ENCODE data around the gene NT5C1B. TPM values are rescaled to one million over a fixed set of nuclear protein-coding genes. Genes with fewer than 3 reads are reported as not detected.
"Not testable (repeated sequence)": the region's sequence is repeated elsewhere in the genome, so short reads cannot be mapped to it uniquely, and the experiment has no call there.

NT5C1B gene
- polyA plus RNA-seq (ENCODE audit: low read depth in 6 of 6), result under 1 TPM in 4 of 6 donors, not detected in 2; 0.25 to 0.64 (median 0.39) TPM

GRCh38 chr2:18589354-18589753, at the start of gene NT5C1B:
Gene NT5C1B (minus strand): TSS chr2:18589569. CDS start chr2:18589468, 101 bp downstream.
- peaks cover 0 to 5% (median 0%) of the 10 kb centered on the region in 3 donors for H3K27me3 Mint-ChIP-seq
- peaks cover 0 to 13% (median 2%) of the 10 kb centered on the region in 7 donors for H3K9me3 Mint-ChIP-seq
- peaks cover 11 to 25% of the 10 kb centered on the region in 2 donors for H3K36me3 Mint-ChIP-seq
- DNase-seq (no peak), ATAC-seq (ENCODE audit: low read depth in 2 of 2) (no peak)
- H3K4me3 Mint-ChIP-seq, result no peak within 1 kb of the TSS
- no peak within 1 kb of the TSS for H3K27ac Mint-ChIP-seq
- no peaks in the 10 kb centered on the region for H3K4me1 Mint-ChIP-seq

GRCh38 chr2:18637196-18637595, 47.8 kb upstream of the NT5C1B start:
- Mint-ChIP-seq H3K4me3 (no peak overlapping the region), H3K27me3 (no peaks in the 10 kb centered on the region), H3K9me3 (peaks cover 17 to 61% (median 53%) of the 10 kb centered on the region in 7 donors), H3K4me1 (no peaks in the 10 kb centered on the region), H3K36me3 (peaks cover 26 to 36% of the 10 kb centered on the region in 2 donors), H3K27ac (no peak overlapping the region)
- no peak for DNase-seq
- ATAC-seq (ENCODE audit: low read depth in 2 of 2), result no peak

GRCh38 chr2:18632699-18633098, 43.3 kb upstream of the NT5C1B start:
- peaks cover 19 to 40% of the 10 kb centered on the region in 2 donors for H3K36me3 Mint-ChIP-seq
- not testable (repeated sequence) for H3K4me3 Mint-ChIP-seq; H3K27me3 Mint-ChIP-seq; ATAC-seq (ENCODE audit: low read depth in 2 of 2); H3K4me1 Mint-ChIP-seq; H3K27ac Mint-ChIP-seq; DNase-seq
- peaks cover 25 to 67% (median 50%) of the 10 kb centered on the region in 7 donors for H3K9me3 Mint-ChIP-seq

- Mint-ChIP-seq H3K27me3 (no peaks in the 10 kb centered on the region), H3K4me3 (no peak overlapping the region), H3K4me1 (peaks cover 0 to 3% (median 0%) of the 10 kb centered on the region in 3 donors), H3K9me3 (peaks cover 16 to 49% (median 33%) of the 10 kb centered on the region in 7 donors), H3K27ac (no peak overlapping the region), H3K36me3 (peaks cover 8 to 24% of the 10 kb centered on the region in 2 donors)
- DNase-seq, result no peak
- ATAC-seq (ENCODE audit: low read depth in 2 of 2), result no peak
Observed at GRCh38 chr2:18630941-18631340, 41.6 kb upstream of the NT5C1B start.

- H3K36me3 Mint-ChIP-seq, result peaks cover 8 to 22% of the 10 kb centered on the region in 2 donors
- H3K4me1 Mint-ChIP-seq, result peaks cover 0 to 3% (median 0%) of the 10 kb centered on the region in 3 donors
Observed at GRCh38 chr2:18630541-18630940, 41.2 kb upstream of the NT5C1B start.

GRCh38 chr2:18630101-18630500, 40.7 kb upstream of the NT5C1B start:
- Mint-ChIP-seq H3K4me3 (no peak overlapping the region), H3K27ac (no peak overlapping the region), H3K36me3 (peaks cover 8 to 22% of the 10 kb centered on the region in 2 donors), H3K4me1 (peaks cover 0 to 3% (median 0%) of the 10 kb centered on the region in 3 donors), H3K27me3 (no peaks in the 10 kb centered on the region), H3K9me3 (peaks cover 13 to 41% (median 26%) of the 10 kb centered on the region in 7 donors)
- ATAC-seq (ENCODE audit: low read depth in 2 of 2), result no peak
- no peak for DNase-seq

More at GRCh38 chr2:18630541-18630940, 41.2 kb upstream of the NT5C1B start:
- peak overlapping the region in 1 of 6 donors; percentile 33 for H3K27ac Mint-ChIP-seq
- H3K4me3 Mint-ChIP-seq, result no peak overlapping the region
- peaks cover 16 to 45% (median 30%) of the 10 kb centered on the region in 7 donors for H3K9me3 Mint-ChIP-seq
- DNase-seq (no peak), ATAC-seq (ENCODE audit: low read depth in 2 of 2) (no peak)
- H3K27me3 Mint-ChIP-seq, result no peaks in the 10 kb centered on the region

- peaks cover 3 to 16% of the 10 kb centered on the region in 2 donors for H3K36me3 Mint-ChIP-seq
- DNase-seq, result no peak
- H3K4me1 Mint-ChIP-seq, result peaks cover 0 to 3% (median 0%) of the 10 kb centered on the region in 3 donors
- peaks cover 0 to 5% (median 0%) of the 10 kb centered on the region in 3 donors for H3K27me3 Mint-ChIP-seq
- peaks cover 5 to 14% (median 6%) of the 10 kb centered on the region in 7 donors for H3K9me3 Mint-ChIP-seq
- no peak for ATAC-seq (ENCODE audit: low read depth in 2 of 2)
- no peak overlapping the region for H3K27ac Mint-ChIP-seq
- no peak overlapping the region for H3K4me3 Mint-ChIP-seq
Observed at GRCh38 chr2:18626958-18627650, 37.7 kb upstream of the NT5C1B start.

- Mint-ChIP-seq H3K4me1 (peaks cover 0 to 3% (median 0%) of the 10 kb centered on the region in 3 donors), H3K4me3 (no peak overlapping the region), H3K9me3 (peaks cover 0 to 6% (median 3%) of the 10 kb centered on the region in 7 donors), H3K36me3 (peaks cover 0 to 8% of the 10 kb centered on the region in 2 donors), H3K27me3 (peaks cover 0 to 6% (median 0%) of the 10 kb centered on the region in 3 donors), H3K27ac (no peak overlapping the region)
- DNase-seq (no peak), ATAC-seq (ENCODE audit: low read depth in 2 of 2) (no peak)
Observed at GRCh38 chr2:18626256-18626668, 36.9 kb upstream of the NT5C1B start.

GRCh38 chr2:18625563-18625962, 36.2 kb upstream of the NT5C1B start:
- H3K27ac Mint-ChIP-seq, result no peak overlapping the region
- ATAC-seq (ENCODE audit: low read depth in 2 of 2) (no peak), DNase-seq (no peak)
- peaks cover 0 to 2% (median 0%) of the 10 kb centered on the region in 7 donors for H3K9me3 Mint-ChIP-seq
- H3K4me3 Mint-ChIP-seq, result no peak overlapping the region
- peaks cover 0 to 3% of the 10 kb centered on the region in 2 donors for H3K36me3 Mint-ChIP-seq
- H3K27me3 Mint-ChIP-seq, result peaks cover 0 to 6% (median 0%) of the 10 kb centered on the region in 3 donors
- peaks cover 0 to 1% (median 0%) of the 10 kb centered on the region in 3 donors for H3K4me1 Mint-ChIP-seq

- Mint-ChIP-seq H3K4me1 (no peaks in the 10 kb centered on the region), H3K4me3 (no peak overlapping the region), H3K27me3 (peaks cover 0 to 6% (median 0%) of the 10 kb centered on the region in 3 donors), H3K36me3 (peaks cover 5 to 8% of the 10 kb centered on the region in 2 donors), H3K27ac (peak overlapping the region in 1 of 6 donors; percentile 74), H3K9me3 (peaks cover 0 to 4% (median 0%) of the 10 kb centered on the region in 7 donors)
- DNase-seq, result no peak
- ATAC-seq (ENCODE audit: low read depth in 2 of 2), result no peak
Observed at GRCh38 chr2:18623782-18624181, 34.4 kb upstream of the NT5C1B start.

GRCh38 chr2:18620867-18621632, 31.7 kb upstream of the NT5C1B start:
- DNase-seq (no peak), ATAC-seq (ENCODE audit: low read depth in 2 of 2) (no peak)
- Mint-ChIP-seq H3K9me3 (peaks cover 0 to 8% (median 4%) of the 10 kb centered on the region in 7 donors), H3K4me1 (no peaks in the 10 kb centered on the region), H3K27me3 (peaks cover 0 to 6% (median 0%) of the 10 kb centered on the region in 3 donors), H3K36me3 (peaks cover 8 to 13% of the 10 kb centered on the region in 2 donors), H3K4me3 (no peak overlapping the region), H3K27ac (no peak overlapping the region)

- Mint-ChIP-seq H3K27me3 (peaks cover 0 to 6% (median 0%) of the 10 kb centered on the region in 3 donors), H3K36me3 (peaks cover 8 to 13% of the 10 kb centered on the region in 2 donors), H3K9me3 (peaks cover 0 to 10% (median 4%) of the 10 kb centered on the region in 7 donors), H3K4me1 (no peaks in the 10 kb centered on the region), H3K4me3 (no peak overlapping the region), H3K27ac (no peak overlapping the region)
- ATAC-seq (ENCODE audit: low read depth in 2 of 2), result no peak
- DNase-seq, result no peak
Observed at GRCh38 chr2:18619091-18619490, 29.7 kb upstream of the NT5C1B start.

GRCh38 chr2:18614041-18614440, 24.7 kb upstream of the NT5C1B start:
- no peaks in the 10 kb centered on the region for H3K4me1 Mint-ChIP-seq
- H3K27me3 Mint-ChIP-seq, result no peaks in the 10 kb centered on the region
- peaks cover 0 to 7% (median 4%) of the 10 kb centered on the region in 7 donors for H3K9me3 Mint-ChIP-seq
- ATAC-seq (ENCODE audit: low read depth in 2 of 2) (no peak), DNase-seq (no peak)
- H3K36me3 Mint-ChIP-seq, result peaks cover 0 to 8% of the 10 kb centered on the region in 2 donors
- no peak overlapping the region for H3K27ac Mint-ChIP-seq
- no peak overlapping the region for H3K4me3 Mint-ChIP-seq

All from naive B cell (primary cell).